Neural progenitor cell (in vitro differentiated cells): ENCODE results near the gene SCAP. TPM values are rescaled to one million over a fixed set of nuclear protein-coding genes. Genes with fewer than 3 reads are reported as not detected.

Experiments
- DNase-seq: peaks from one replicate; pipeline ENCODE4 v3.0.0-alpha.2; 2016; ENCODE audit warnings: low spot score
- H2AFZ ChIP-seq: fragments of 200-600 bp; sonication (generic); replicated peaks from 2 replicates; pipeline ENCODE4 v1.6.1; 2016; ENCODE audit warnings: antibody characterized with exemption
- H3F3A ChIP-seq: fragments of 200-600 bp; sonication (generic); 2 replicates; pipeline ENCODE4 v1.6.1; 2016; ENCODE audit warnings: antibody characterized with exemption, low read depth
- H3K27ac ChIP-seq: fragments of 200-600 bp; sonication (generic); 2 replicates; pipeline ENCODE4 v1.5.1; 2016; ENCODE audit warnings: mild to moderate bottlenecking
- H3K27me3 ChIP-seq: fragments of 200-600 bp; sonication (generic); 2 replicates; pipeline ENCODE4 v1.6.1; 2016; ENCODE audit warnings: mild to moderate bottlenecking, moderate library complexity
- H3K36me3 ChIP-seq: fragments of 200-600 bp; sonication (generic); 2 replicates; pipeline ENCODE4 v1.5.1; 2016
- H3K4me1 ChIP-seq: fragments of 200-600 bp; sonication (generic); 2 replicates; pipeline ENCODE4 v1.6.1; 2016; ENCODE audit warnings: mixed run types
- H3K4me2 ChIP-seq: fragments of 200-600 bp; sonication (generic); 2 replicates; pipeline ENCODE4 v1.6.1; 2016
- H3K4me3 ChIP-seq: fragments of 200-600 bp; sonication (generic); 2 replicates; pipeline ENCODE4 v1.5.1; 2016
- H3K79me2 ChIP-seq: fragments of 200-600 bp; sonication (generic); 2 replicates; pipeline ENCODE4 v1.6.1; 2016; ENCODE audit warnings: low read depth
- H3K9ac ChIP-seq: fragments of 200-600 bp; sonication (generic); 2 replicates; pipeline ENCODE4 v1.6.1; 2016
- H3K9me3 ChIP-seq: fragments of 200-600 bp; sonication (generic); 2 replicates; pipeline ENCODE4 v1.5.1; 2016; ENCODE audit warnings: low read depth
- H4K20me1 ChIP-seq: fragments of 200-600 bp; sonication (generic); 2 replicates; pipeline ENCODE4 v1.6.1; 2016; ENCODE audit warnings: low read depth
- H3K27ac Mint-ChIP-seq: 3 replicates; pipeline ENCODE4 v1.8.0; 2021; ENCODE audit warnings: mixed read lengths
- H3K27me3 Mint-ChIP-seq: 2 replicates; pipeline ENCODE4 v1.8.0; 2022; ENCODE audit warnings: low read depth, mild to moderate bottlenecking, inconsistent platforms, moderate library complexity, mixed read lengths; ENCODE audit not compliant: insufficient read depth
- H3K36me3 Mint-ChIP-seq: 3 replicates; pipeline ENCODE4 v1.8.0; 2021; ENCODE audit warnings: mixed read lengths
- H3K4me1 Mint-ChIP-seq: 3 replicates; pipeline ENCODE4 v1.8.0; 2021; ENCODE audit warnings: mixed read lengths
- H3K4me3 Mint-ChIP-seq: 3 replicates; pipeline ENCODE4 v1.8.0; 2021; ENCODE audit warnings: mild to moderate bottlenecking, moderate library complexity, mixed read lengths
- H3K9me3 Mint-ChIP-seq: 3 replicates; pipeline ENCODE4 v1.8.0; 2020; ENCODE audit warnings: mixed read lengths
- CTCF ChIP-seq: fragments of 200-600 bp; sonication (generic); IDR thresholded peaks from 2 replicates; pipeline ENCODE4 v1.5.1; 2017; ENCODE audit warnings: antibody characterized with exemption, mild to moderate bottlenecking
- EZH2 ChIP-seq: fragments of 200-600 bp; sonication (generic); IDR thresholded peaks from 2 replicates; pipeline ENCODE4 v1.6.1; 2017; ENCODE audit warnings: antibody characterized with exemption, mild to moderate bottlenecking, moderate library complexity
- EZH2phosphoT487 ChIP-seq: fragments of 200-600 bp; sonication (generic); IDR thresholded peaks from 2 replicates; pipeline ENCODE4 v1.6.1; 2017; ENCODE audit warnings: antibody characterized with exemption
- small RNA-seq: library from RNA; depleted of rRNA; stranded (forward); fragments of <200 nt; gene quantifications from one replicate; pipeline ENCODE3, GENCODE V24; 2015
- total RNA-seq: library from RNA; depleted of rRNA; stranded (reverse); fragments of >200 nt; gene quantifications from 2 replicates; pipeline ENCODE4 v1.2.3, GENCODE V29; 2015; ENCODE audit warnings: low replicate concordance

SCAP gene
- total RNA-seq, 1 donor from 2014 or later, result 33.0 TPM

DNA sequence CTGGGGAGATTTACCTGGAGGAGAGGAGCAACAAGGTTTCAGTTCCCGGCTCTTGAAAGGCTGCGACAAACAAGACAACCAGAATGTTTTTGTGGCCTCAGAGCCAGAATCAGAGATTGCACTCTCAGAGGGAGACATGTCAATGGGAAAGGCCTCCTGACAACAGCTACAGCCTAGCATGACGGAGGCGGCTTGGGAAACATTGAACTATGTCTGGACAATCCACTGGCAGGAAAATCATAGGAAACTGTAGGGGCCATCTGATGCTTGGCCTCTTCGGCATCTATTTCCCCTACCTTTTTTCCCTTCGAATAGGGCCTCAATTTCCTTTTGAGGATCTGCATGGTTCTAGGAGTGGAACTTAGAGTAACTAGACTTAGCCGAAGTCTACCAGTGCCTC, 108.1 kb downstream of the SCAP start:
- H3K79me2 ChIP-seq, result no peaks in the 10 kb centered on the region
- Mint-ChIP-seq H3K27ac (no peak overlapping the region), H3K4me3 (no peak overlapping the region), H3K27me3 (peaks cover 4% of the 10 kb centered on the region), H3K36me3 (no peaks in the 10 kb centered on the region), H3K9me3 (no peaks in the 10 kb centered on the region), H3K4me1 (peaks cover 2% of the 10 kb centered on the region)
- no peaks in the 10 kb centered on the region for H3K9me3 ChIP-seq
- no peak overlapping the region for H2AFZ ChIP-seq
- H4K20me1 ChIP-seq, result no peaks in the 10 kb centered on the region
- no peak overlapping the region for H3K9ac ChIP-seq
- DNase-seq, result no peak
- no peaks in the 10 kb centered on the region for H3K36me3 ChIP-seq
- H3K27me3 ChIP-seq, result no peaks in the 10 kb centered on the region
- H3K4me3 ChIP-seq, result no peak overlapping the region
- H3K4me1 ChIP-seq, result no peaks in the 10 kb centered on the region
- no peak overlapping the region for H3K27ac ChIP-seq
- no peak overlapping the region for H3K4me2 ChIP-seq
- TF ChIP-seq EZH2phosphoT487 (no peak), CTCF (no peak), EZH2 (no peak)
- no peaks in the 10 kb centered on the region for H3F3A ChIP-seq

DNA sequence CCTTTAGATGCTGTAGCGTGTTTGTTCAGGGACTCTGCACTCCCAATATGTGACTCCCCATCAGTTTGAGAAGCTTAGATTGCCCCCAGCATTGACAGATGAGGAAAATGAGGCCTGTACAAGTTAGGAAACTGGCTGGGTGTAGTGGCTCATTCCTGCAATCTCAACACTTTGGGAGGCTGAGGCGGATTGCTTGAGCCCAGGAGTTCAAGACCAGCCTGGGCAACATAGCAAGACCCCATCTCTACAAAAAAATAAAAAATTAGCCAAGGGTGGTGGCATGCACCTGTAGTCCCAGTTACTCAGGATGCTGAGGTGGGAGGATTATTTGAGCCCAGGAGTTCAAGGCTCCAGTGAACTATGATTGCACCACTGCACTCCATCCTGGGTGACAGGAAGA, 108.9 kb downstream of the SCAP start:
- Mint-ChIP-seq H3K4me1 (peaks cover 2% of the 10 kb centered on the region), H3K4me3 (no peak overlapping the region), H3K36me3 (no peaks in the 10 kb centered on the region), H3K27ac (no peak overlapping the region), H3K27me3 (peaks cover 4% of the 10 kb centered on the region), H3K9me3 (no peaks in the 10 kb centered on the region)
- H3K27ac ChIP-seq, result no peak overlapping the region
- H3K9ac ChIP-seq, result no peak overlapping the region
- DNase-seq, result no peak
- H3K27me3 ChIP-seq, result no peaks in the 10 kb centered on the region
- H3K4me3 ChIP-seq, result no peak overlapping the region
- no peaks in the 10 kb centered on the region for H3K4me1 ChIP-seq
- no peaks in the 10 kb centered on the region for H3K9me3 ChIP-seq
- H3K36me3 ChIP-seq, result no peaks in the 10 kb centered on the region
- no peak overlapping the region for H2AFZ ChIP-seq
- no peaks in the 10 kb centered on the region for H3F3A ChIP-seq
- H4K20me1 ChIP-seq, result no peaks in the 10 kb centered on the region
- TF ChIP-seq CTCF, result no peak
- no peak for TF ChIP-seq EZH2
- TF ChIP-seq EZH2phosphoT487, result no peak
- H3K4me2 ChIP-seq, result no peak overlapping the region
- no peaks in the 10 kb centered on the region for H3K79me2 ChIP-seq

GRCh38 chr3:47365213-47366153, 110.3 kb downstream of the SCAP start:
- Histone ChIP-seq H4K20me1 (no peaks in the 10 kb centered on the region), H3K36me3 (no peaks in the 10 kb centered on the region), H3K4me2 (no peak overlapping the region), H3F3A (no peaks in the 10 kb centered on the region), H3K79me2 (no peaks in the 10 kb centered on the region), H2AFZ (no peak overlapping the region), H3K4me1 (no peaks in the 10 kb centered on the region), H3K9me3 (no peaks in the 10 kb centered on the region), H3K27me3 (no peaks in the 10 kb centered on the region), H3K9ac (no peak overlapping the region), H3K27ac (no peak overlapping the region), H3K4me3 (no peak overlapping the region)
- Mint-ChIP-seq H3K36me3 (no peaks in the 10 kb centered on the region), H3K4me1 (peaks cover 2% of the 10 kb centered on the region), H3K9me3 (peaks cover under 1% of the 10 kb centered on the region), H3K4me3 (no peak overlapping the region), H3K27me3 (peaks cover 2% of the 10 kb centered on the region), H3K27ac (no peak overlapping the region)
- TF ChIP-seq EZH2phosphoT487 (no peak), EZH2 (no peak), CTCF (no peak)
- DNase-seq, result no peak

Small RNA genes lying within 50 kb of the gene (small RNA-seq; reads per million reads assigned to genes)
- not detected for gene AC099778.2

Other genes with a start within 250 kb of the SCAP start
- 4.2 and 6.4 TPM in 2 replicates for gene KIF9, start 193.1 kb downstream of the SCAP start, total RNA-seq
- gene KLHL18, start 193.0 kb downstream of the SCAP start, total RNA-seq, result 7.3 and 14.0 TPM in 2 replicates
- gene PTPN23, start 94.9 kb downstream of the SCAP start, total RNA-seq, result 3.4 and 8.6 TPM in 2 replicates
- 32.9 and 55.1 TPM in 2 replicates for gene ELP6, start 37.8 kb upstream of the SCAP start, total RNA-seq
- 1.7 and 4.6 TPM in 2 replicates for gene CSPG5, start 102.9 kb upstream of the SCAP start, total RNA-seq